PC-3 (cell line): ENCODE results near the gene AFAP1L2. TPM values are rescaled to one million over a fixed set of nuclear protein-coding genes. Genes with fewer than 3 reads are reported as not detected.

Experiments used
- ATAC-seq: fragments of 200-7000 bp; cut with Tn5 transposase; 2 replicates; pipeline ENCODE4 v1.9.1; 2020; ENCODE audit warnings: mild to moderate bottlenecking, moderate library complexity
- BruUV-seq: library from RNA; stranded (reverse); fragments of 400-500 nt; replicated peaks from 2 replicates; lab custom pipeline; 2021; lab: Mats Ljungman, UMichigan
- CTCF ChIA-PET: fragments of 300-600 bp; sonication (Branson Sonifier 250); formaldehyde crosslinking; loops from one replicate; lab custom pipeline; 2022; ENCODE audit warnings: antibody characterized with exemption; lab: Charles Lee
- POLR2A ChIA-PET: fragments of 300-600 bp; sonication (Branson Sonifier 250); formaldehyde crosslinking; loops from one replicate; lab custom pipeline; 2022; ENCODE audit warnings: antibody characterized with exemption; ENCODE audit not compliant: unreplicated experiment; lab: Charles Lee
- DNase-seq: peaks from one replicate; pipeline ENCODE4 v3.0.0-alpha.2; 2015
- H2AFZ ChIP-seq: fragments of 300-600 bp; sonication (generic); 2 replicates; pipeline ENCODE4 v1.6.0; 2016; ENCODE audit warnings: antibody characterized with exemption, low read length
- H3F3A ChIP-seq: fragments of 300-600 bp; sonication (generic); one replicate; pipeline ENCODE4 v1.6.0; 2017; ENCODE audit warnings: antibody characterized with exemption, low read length, control low read depth, mild to moderate bottlenecking; ENCODE audit not compliant: unreplicated experiment
- H3K27ac ChIP-seq: fragments of 300-600 bp; sonication (generic); 2 replicates; pipeline ENCODE4 v1.5.1; 2016; ENCODE audit warnings: mild to moderate bottlenecking, low read length
- H3K27me3 ChIP-seq: fragments of 300-600 bp; sonication (generic); 2 replicates; pipeline ENCODE4 v1.6.1; 2016; ENCODE audit warnings: low read length, mixed read lengths
- H3K36me3 ChIP-seq: fragments of 300-600 bp; sonication (generic); 2 replicates; pipeline ENCODE4 v1.6.1; 2016; ENCODE audit warnings: low read depth, mixed run types, low read length, mixed read lengths
- H3K4me1 ChIP-seq: fragments of 300-600 bp; sonication (generic); 2 replicates; pipeline ENCODE4 v1.5.1; 2016; ENCODE audit warnings: low read length; ENCODE audit not compliant: insufficient read depth
- H3K4me2 ChIP-seq: fragments of 300-600 bp; sonication (generic); 2 replicates; pipeline ENCODE4 v1.6.0; 2016; ENCODE audit warnings: low read length
- H3K4me3 ChIP-seq: fragments of 300-600 bp; sonication (generic); 2 replicates; pipeline ENCODE4 v1.5.1; 2016; ENCODE audit warnings: mild to moderate bottlenecking, low read length, mixed read lengths
- H3K79me2 ChIP-seq: fragments of 300-600 bp; sonication (generic); 2 replicates; pipeline ENCODE4 v1.6.1; 2017; ENCODE audit warnings: low read length, mixed read lengths
- H3K9ac ChIP-seq: fragments of 300-600 bp; sonication (generic); 2 replicates; pipeline ENCODE4 v1.6.0; 2016; ENCODE audit warnings: mild to moderate bottlenecking, low read length
- H3K9me2 ChIP-seq: fragments of 300-600 bp; sonication (generic); replicated peaks from 2 replicates; pipeline ENCODE4 v1.6.1; 2016; ENCODE audit warnings: mixed run types, low read length, mixed read lengths
- H3K9me3 ChIP-seq: fragments of 300-600 bp; sonication (generic); 2 replicates; pipeline ENCODE4 v1.6.1; 2016; ENCODE audit warnings: low read length, mixed read lengths
- H4K20me1 ChIP-seq: fragments of 300-600 bp; sonication (generic); 2 replicates; pipeline ENCODE4 v1.6.1; 2016; ENCODE audit warnings: low read length, mixed read lengths
- EZH2 ChIP-seq: fragments of 300-600 bp; sonication (generic); IDR thresholded peaks from one replicate; pipeline ENCODE4 v1.6.1; 2017; ENCODE audit warnings: antibody characterized with exemption, mild to moderate bottlenecking, low read length; ENCODE audit not compliant: unreplicated experiment
- EZH2phosphoT487 ChIP-seq: fragments of 300-600 bp; sonication (generic); IDR thresholded peaks from 2 replicates; pipeline ENCODE4 v1.6.1; 2018; ENCODE audit warnings: mild to moderate bottlenecking, antibody characterized with exemption, low read length, borderline replicate concordance
- intact Hi-C: fragments of 100-400 bp; cut with micrococcal nuclease; formaldehyde crosslinking; loops from 2 replicates; pipeline ENCODE4 v1.9.0; 2023
- total RNA-seq: library from RNA; depleted of rRNA; stranded (reverse); fragments of >200 nt; gene quantifications from 2 replicates; pipeline ENCODE4 v1.2.3, GENCODE V29; 2014
- TF ChIP-seq, protein P1 (sequence below): fragments of 300-600 bp; sonication (generic); conservative IDR thresholded peaks from 2 replicates; pipeline ENCODE4 v1.5.1; 2017; ENCODE audit warnings: antibody characterized with exemption, low read depth, mild to moderate bottlenecking, low read length

Gene AFAP1L2
- total RNA-seq, 1 experiment from 2014 or later: 0.77 TPM

DNA sequence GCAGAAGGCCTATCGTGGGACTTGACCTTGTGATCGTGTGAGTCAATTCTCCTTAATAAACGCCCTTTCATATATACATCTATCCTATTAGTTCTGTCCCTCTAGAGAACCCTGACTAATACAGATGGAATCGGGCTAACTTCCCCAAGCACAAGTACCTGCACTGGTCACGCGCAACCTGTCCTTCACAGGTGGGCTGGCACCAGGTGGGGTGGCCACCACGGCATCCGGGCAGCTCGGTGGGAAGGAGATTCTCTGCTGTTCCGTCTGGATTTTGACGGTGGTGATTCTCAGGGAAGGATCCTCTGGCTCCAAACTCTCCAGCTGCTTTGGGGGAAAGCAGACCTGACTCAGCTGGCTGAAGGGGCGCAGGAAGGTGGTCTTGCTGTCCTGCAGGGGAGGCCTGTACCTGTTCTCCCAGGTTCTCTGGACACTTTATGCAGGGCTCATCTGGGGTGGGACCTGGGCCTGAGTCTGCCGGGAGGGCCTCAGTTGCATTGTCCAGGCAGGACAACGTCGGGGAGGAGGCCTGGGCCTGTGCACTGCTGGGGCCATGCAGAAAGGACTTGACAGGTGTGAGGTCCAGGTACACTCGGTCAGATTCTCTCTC lies 104.2 kb downstream of the AFAP1L2 start:
- Histone ChIP-seq H3K9me2 (no peaks in the 10 kb centered on the region), H3F3A (no peaks in the 10 kb centered on the region), H3K9me3 (peaks cover 8% of the 10 kb centered on the region; the same call in 1 of the 2 replicates), H3K4me1 (peaks cover 5% of the 10 kb centered on the region; the same call in 1 of the 2 replicates), H3K4me3 (no peak overlapping the region), H2AFZ (no peak overlapping the region), H3K27ac (no peak overlapping the region), H3K27me3 (no peaks in the 10 kb centered on the region), H3K4me2 (no peak overlapping the region), H3K79me2 (no peaks in the 10 kb centered on the region), H4K20me1 (no peaks in the 10 kb centered on the region), H3K36me3 (no peaks in the 10 kb centered on the region), H3K9ac (no peak overlapping the region)
- no peak for ATAC-seq
- ChIA-PET POLR2A (no interaction called here), CTCF (no interaction called here)
- intact Hi-C loops: loop anchor here (10.0 kb wide), 1 partner anchor 485 kb away; no protein-coding TSS in a partner anchor
- BruUV-seq: no TSS peak
- no peak for DNase-seq
- TF ChIP-seq EZH2: no peak
- TF ChIP-seq, protein P1, sequence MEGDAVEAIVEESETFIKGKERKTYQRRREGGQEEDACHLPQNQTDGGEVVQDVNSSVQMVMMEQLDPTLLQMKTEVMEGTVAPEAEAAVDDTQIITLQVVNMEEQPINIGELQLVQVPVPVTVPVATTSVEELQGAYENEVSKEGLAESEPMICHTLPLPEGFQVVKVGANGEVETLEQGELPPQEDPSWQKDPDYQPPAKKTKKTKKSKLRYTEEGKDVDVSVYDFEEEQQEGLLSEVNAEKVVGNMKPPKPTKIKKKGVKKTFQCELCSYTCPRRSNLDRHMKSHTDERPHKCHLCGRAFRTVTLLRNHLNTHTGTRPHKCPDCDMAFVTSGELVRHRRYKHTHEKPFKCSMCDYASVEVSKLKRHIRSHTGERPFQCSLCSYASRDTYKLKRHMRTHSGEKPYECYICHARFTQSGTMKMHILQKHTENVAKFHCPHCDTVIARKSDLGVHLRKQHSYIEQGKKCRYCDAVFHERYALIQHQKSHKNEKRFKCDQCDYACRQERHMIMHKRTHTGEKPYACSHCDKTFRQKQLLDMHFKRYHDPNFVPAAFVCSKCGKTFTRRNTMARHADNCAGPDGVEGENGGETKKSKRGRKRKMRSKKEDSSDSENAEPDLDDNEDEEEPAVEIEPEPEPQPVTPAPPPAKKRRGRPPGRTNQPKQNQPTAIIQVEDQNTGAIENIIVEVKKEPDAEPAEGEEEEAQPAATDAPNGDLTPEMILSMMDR: no peak

DNA sequence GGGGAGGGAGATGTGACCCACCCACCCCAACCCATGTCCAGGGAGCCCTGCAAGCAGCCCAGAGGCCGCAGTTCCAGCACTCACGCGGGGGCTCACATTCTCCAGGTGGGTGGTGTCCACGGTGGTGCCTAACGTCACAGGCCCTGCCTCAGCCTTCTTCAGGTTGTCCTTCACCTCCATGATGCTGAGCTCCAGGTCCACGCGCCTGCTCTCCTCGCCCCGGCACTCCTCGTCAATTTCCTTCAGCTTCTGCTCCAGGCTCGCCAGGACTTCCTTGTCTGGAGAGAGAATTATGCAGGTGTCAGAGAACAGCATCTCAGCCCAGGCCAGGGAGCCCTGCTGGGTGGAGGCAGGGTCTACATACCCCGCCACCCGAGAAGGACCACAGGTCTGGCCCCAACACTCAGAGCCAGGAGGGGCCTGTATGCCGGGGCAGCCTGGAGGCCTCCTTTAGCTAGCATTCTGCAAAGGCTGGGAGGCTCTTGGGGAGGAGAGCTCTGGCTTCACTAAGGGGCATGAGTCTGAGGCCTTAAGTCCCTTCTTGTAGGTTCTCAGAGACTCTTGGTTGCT lies 107.1 kb downstream of the AFAP1L2 start:
- Histone ChIP-seq H3K4me2 (no peak overlapping the region), H3K79me2 (no peaks in the 10 kb centered on the region), H3K4me3 (no peak overlapping the region), H3K4me1 (no peaks in the 10 kb centered on the region), H3K9ac (no peak overlapping the region), H3F3A (no peaks in the 10 kb centered on the region), H3K9me3 (peaks cover 8% of the 10 kb centered on the region; the same call in 1 of the 2 replicates), H2AFZ (no peak overlapping the region), H3K9me2 (no peaks in the 10 kb centered on the region), H3K27me3 (no peaks in the 10 kb centered on the region), H3K27ac (no peak overlapping the region), H3K36me3 (no peaks in the 10 kb centered on the region), H4K20me1 (no peaks in the 10 kb centered on the region)
- ChIA-PET POLR2A (no interaction called here), CTCF (no interaction called here)
- no peak for ATAC-seq
- intact Hi-C loops: no loop called here
- DNase-seq: no peak
- no TSS peak for BruUV-seq
- TF ChIP-seq EZH2phosphoT487: no peak
- TF ChIP-seq, protein P1: no peak
- no peak for TF ChIP-seq EZH2

DNA sequence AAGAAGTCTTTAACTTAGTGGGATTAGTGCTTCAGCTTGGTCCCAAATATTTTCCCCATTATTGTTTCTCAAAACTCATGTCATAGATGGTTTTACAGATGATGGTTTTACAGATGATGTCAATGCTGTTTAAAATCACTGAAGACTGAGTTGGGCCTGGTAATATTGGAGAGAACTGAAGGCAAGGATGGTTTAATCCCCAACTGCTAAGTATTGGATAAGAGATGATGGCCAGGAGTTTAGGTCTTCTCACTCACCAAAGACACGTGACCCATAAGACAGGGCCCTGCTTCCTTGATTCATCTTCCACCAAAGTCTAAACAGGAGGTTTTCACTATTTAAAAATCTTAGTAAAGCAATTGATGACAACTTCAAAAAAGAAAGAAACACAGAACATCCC lies 108.9 kb downstream of the AFAP1L2 start:
- Histone ChIP-seq H3K4me1 (no peaks in the 10 kb centered on the region), H3K79me2 (no peaks in the 10 kb centered on the region), H3K4me3 (no peak overlapping the region), H4K20me1 (no peaks in the 10 kb centered on the region), H3K9me2 (no peaks in the 10 kb centered on the region), H3K36me3 (no peaks in the 10 kb centered on the region), H3K4me2 (no peak overlapping the region), H3K9me3 (peaks cover 8% of the 10 kb centered on the region; the same call in 1 of the 2 replicates), H3K27ac (no peak overlapping the region), H3K9ac (no peak overlapping the region), H3K27me3 (no peaks in the 10 kb centered on the region), H2AFZ (no peak overlapping the region), H3F3A (no peaks in the 10 kb centered on the region)
- intact Hi-C loops: no loop called here
- ATAC-seq: no peak
- BruUV-seq: no TSS peak
- ChIA-PET POLR2A (no interaction called here), CTCF (no interaction called here)
- no peak for DNase-seq
- TF ChIP-seq EZH2phosphoT487 (no peak), EZH2 (no peak)
- TF ChIP-seq, protein P1: no peak
